Heart left ventricle (tissue), 13 donors: ENCODE data around the gene NEMF.

Experiments used
- CTCF ChIP-seq, 12 donors: fragments of 200-600 bp; sonication (generic) in 4 of 12; IDR thresholded peaks; one replicate each; pipeline versions ENCODE4 v1.5.0 to v1.8.0; 2018 to 2022; ENCODE audit warnings: antibody characterized with exemption in 12 of 12, mild to moderate bottlenecking in 5 of 12
- POLR2A ChIP-seq, 2 donors: fragments of 450-650 bp; IDR thresholded peaks; one replicate each; pipeline ENCODE4 v1.6.1; 2017; ENCODE audit warnings: antibody characterized with exemption in 2 of 2, mild to moderate bottlenecking in 2 of 2, moderate library complexity in 2 of 2
- donor health status: ischemic (EF 13 %, LVEDD 7.1; RV severe dilation, severe dysfunction).
- donor health status: DM: no; HTN: yes; CAD: no.
- donor health status: DM: no; HTN: no; CAD: no.
- donor health status: ischemic (EF 25% LVEDD 6.9; RV normal size, moderate dysfunction).
- donor health status: ischemic (EF 25% LVEDD 5.7; RV mildly dilated, moderate dysfunction).
- donor health status: ischemic (EF 35%, LVEDD 5.7; RV mildly dilated, moderate dysfunction).
- donor health status: nonischemic (EF 11% LVEDD 7.7; RV severe dilation, severe dysfunction).
- donor health status: DM: yes; HTN: yes; CAD: no.
- donor health status: PGD.
- donor health status: ischemic (EF 29% LVEDD 5.4; RV normal size, mild dysfunction).
- donor health status: nonischemic (EF 23%, LVEDD 6.1; RV moderate dilation, normal function).

GRCh38 chr14:49881350-49882001 lies 28.9 kb upstream of the NEMF start:
- TF ChIP-seq CTCF (IDR thresholded peaks at IDR 0.05) (no peak), POLR2A (IDR thresholded peaks at IDR 0.05) (no peak)
